ENCODE results near the gene SLC6A12. TPM values are rescaled to one million over a fixed set of nuclear protein-coding genes. Genes with fewer than 3 reads are reported as not detected.

Gene SLC6A12
- total RNA-seq, 4 donors from 2014 or later = 0.13 TPM; not detected in 3

DNA sequence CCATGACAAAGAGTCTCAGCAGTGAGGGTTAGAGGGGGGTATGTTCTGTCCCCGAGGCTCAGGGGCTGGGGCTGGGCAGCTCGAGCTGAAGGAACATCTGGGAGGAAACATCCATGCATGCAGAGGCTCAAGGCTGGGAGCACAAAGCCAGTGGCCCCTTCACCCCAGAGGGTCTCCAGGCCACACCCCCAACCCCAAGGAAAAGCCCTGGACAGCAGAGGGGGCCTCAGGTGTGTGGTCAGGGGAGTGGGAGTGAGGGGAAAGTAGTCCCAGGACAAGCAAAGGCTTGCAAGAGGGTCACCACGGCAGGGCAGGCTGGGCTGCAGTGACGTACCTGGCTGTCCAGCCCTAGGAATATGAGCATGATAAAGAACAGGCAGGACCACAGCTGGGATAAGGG is 17.5 kb downstream of the SLC6A12 start:
- in situ Hi-C loops (cut with MboI; ENCODE audit: low sequenced_read_pairs in 4 of 4) (no loop called here), intact Hi-C loops (cut with DNase I; ENCODE audit: low total_unique reads) (no loop called here)
- ATAC-seq (no peak), DNase-seq (no peak)
- H3K27ac ChIP-seq = no peak overlapping the region
- peaks cover 5 to 16% of the 10 kb centered on the region in 2 donors for H3K4me1 ChIP-seq
- no peak overlapping the region for H3K4me3 ChIP-seq
- H3K27me3 ChIP-seq = no peaks in the 10 kb centered on the region
- no peaks in the 10 kb centered on the region for H3K36me3 ChIP-seq
- no peaks in the 10 kb centered on the region for H3K9me3 ChIP-seq
- TF ChIP-seq, protein P1, sequence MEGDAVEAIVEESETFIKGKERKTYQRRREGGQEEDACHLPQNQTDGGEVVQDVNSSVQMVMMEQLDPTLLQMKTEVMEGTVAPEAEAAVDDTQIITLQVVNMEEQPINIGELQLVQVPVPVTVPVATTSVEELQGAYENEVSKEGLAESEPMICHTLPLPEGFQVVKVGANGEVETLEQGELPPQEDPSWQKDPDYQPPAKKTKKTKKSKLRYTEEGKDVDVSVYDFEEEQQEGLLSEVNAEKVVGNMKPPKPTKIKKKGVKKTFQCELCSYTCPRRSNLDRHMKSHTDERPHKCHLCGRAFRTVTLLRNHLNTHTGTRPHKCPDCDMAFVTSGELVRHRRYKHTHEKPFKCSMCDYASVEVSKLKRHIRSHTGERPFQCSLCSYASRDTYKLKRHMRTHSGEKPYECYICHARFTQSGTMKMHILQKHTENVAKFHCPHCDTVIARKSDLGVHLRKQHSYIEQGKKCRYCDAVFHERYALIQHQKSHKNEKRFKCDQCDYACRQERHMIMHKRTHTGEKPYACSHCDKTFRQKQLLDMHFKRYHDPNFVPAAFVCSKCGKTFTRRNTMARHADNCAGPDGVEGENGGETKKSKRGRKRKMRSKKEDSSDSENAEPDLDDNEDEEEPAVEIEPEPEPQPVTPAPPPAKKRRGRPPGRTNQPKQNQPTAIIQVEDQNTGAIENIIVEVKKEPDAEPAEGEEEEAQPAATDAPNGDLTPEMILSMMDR (IDR thresholded peaks at IDR 0.05 in 4 of 5, conservative IDR thresholded peaks at IDR 0.05 in 1 of 5) = no peak

DNA sequence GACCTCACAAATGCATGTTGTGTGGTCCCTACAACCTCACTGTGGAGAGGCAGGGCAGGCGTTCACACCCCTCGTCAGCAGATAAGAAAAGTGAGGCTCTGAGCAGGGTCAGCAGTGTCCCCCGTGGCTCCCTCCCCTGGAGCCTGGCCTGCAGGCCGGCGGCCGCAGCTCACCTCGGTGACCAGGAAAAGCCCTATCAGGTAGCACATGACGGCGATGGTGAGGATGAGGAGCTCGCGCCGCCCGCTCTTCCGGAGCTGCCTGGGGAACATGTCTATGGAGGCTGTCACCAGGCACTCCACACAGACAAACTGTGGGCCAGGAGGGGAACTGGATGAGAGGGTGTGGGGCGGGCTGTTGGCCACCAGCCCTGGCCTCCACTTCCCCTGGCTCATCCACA is 18.0 kb downstream of the SLC6A12 start:
- in situ Hi-C loops (cut with MboI; ENCODE audit: low sequenced_read_pairs in 4 of 4) (no loop called here), intact Hi-C loops (cut with DNase I; ENCODE audit: low total_unique reads) (no loop called here)
- no peak for DNase-seq

DNA sequence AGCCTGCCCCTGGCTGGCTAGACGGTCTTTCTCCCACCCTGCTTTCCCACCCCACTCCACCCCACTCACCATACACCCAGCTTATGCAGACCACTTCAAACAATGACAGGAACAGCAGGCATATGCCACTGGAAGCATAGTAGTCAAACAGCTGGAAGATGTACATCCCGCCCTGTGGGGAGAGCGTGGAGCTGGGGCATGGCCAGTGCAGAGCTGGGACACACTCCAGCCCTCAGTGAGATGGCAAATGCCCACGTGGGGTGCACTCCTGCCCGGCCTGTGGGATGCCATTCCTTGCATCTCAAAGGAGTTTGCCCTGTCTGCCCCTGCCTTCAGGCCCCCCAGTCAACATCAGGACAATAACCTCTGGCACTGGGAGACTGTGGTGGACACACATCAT is 18.8 kb downstream of the SLC6A12 start:
- no peak overlapping the region for H3K4me3 ChIP-seq
- no peak overlapping the region for H3K27ac ChIP-seq
- peaks cover 0 to 4% (median 0%) of the 10 kb centered on the region in 3 donors for H3K27me3 ChIP-seq
- ATAC-seq (no peak), DNase-seq (no peak)
- TF ChIP-seq, protein P1 (IDR thresholded peaks at IDR 0.05 in 4 of 5, conservative IDR thresholded peaks at IDR 0.05 in 1 of 5) = no peak
- TF ChIP-seq POLR2A (IDR thresholded peaks at IDR 0.05) = no peak
- peaks cover 0 to 6% of the 10 kb centered on the region in 2 donors for H3K4me1 ChIP-seq
- no peaks in the 10 kb centered on the region for H3K36me3 ChIP-seq
- intact Hi-C loops (cut with DNase I; ENCODE audit: low total_unique reads) = no loop called here
- in situ Hi-C loops (cut with MboI; ENCODE audit: low sequenced_read_pairs in 4 of 4) = no loop called here
- no peaks in the 10 kb centered on the region for H3K9me3 ChIP-seq

More for the DNA sequence above, 18.0 kb downstream of the SLC6A12 start:
- Histone ChIP-seq H3K9me3 (no peaks in the 10 kb centered on the region), H3K4me1 (peaks cover 3 to 14% of the 10 kb centered on the region in 2 donors), H3K27ac (no peak overlapping the region), H3K27me3 (peaks cover 0 to 4% (median 0%) of the 10 kb centered on the region in 3 donors), H3K36me3 (no peaks in the 10 kb centered on the region), H3K4me3 (no peak overlapping the region)
- ATAC-seq = no peak
- no peak for TF ChIP-seq POLR2A (IDR thresholded peaks at IDR 0.05)
- TF ChIP-seq, protein P1 (IDR thresholded peaks at IDR 0.05 in 4 of 5, conservative IDR thresholded peaks at IDR 0.05 in 1 of 5) = no peak

DNA sequence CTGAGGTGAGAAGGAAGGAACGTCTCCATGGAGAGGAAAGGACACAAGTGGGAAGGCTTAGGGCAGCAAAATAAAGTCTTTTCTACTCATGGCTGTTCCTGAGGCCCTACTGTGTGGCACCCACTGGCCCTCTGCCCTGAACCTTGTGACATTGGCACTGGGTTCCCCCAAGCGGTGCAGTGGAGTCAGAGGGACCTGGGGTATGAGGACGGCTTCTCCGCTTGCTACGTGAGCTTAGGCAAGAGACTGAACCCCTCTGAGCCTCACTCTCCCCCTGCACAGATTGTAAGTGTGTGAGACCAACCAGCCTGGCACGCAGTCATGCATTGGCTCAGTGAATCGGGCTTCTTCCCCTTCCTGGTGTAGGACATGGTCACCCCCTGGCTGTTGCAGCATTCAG is 19.7 kb downstream of the SLC6A12 start:
- H3K27ac ChIP-seq = no peak overlapping the region
- peaks cover 0 to 1% of the 10 kb centered on the region in 2 donors for H3K4me1 ChIP-seq
- no peaks in the 10 kb centered on the region for H3K9me3 ChIP-seq
- intact Hi-C loops (cut with DNase I; ENCODE audit: low total_unique reads) (no loop called here), in situ Hi-C loops (cut with MboI; ENCODE audit: low sequenced_read_pairs in 4 of 4) (no loop called here)
- DNase-seq (no peak), ATAC-seq (no peak)
- no peaks in the 10 kb centered on the region for H3K36me3 ChIP-seq
- H3K27me3 ChIP-seq = peaks cover 0 to 4% (median 0%) of the 10 kb centered on the region in 3 donors
- H3K4me3 ChIP-seq = no peak overlapping the region
- TF ChIP-seq, protein P1 (IDR thresholded peaks at IDR 0.05 in 4 of 5, conservative IDR thresholded peaks at IDR 0.05 in 1 of 5) = no peak
- no peak for TF ChIP-seq POLR2A (IDR thresholded peaks at IDR 0.05)

DNA sequence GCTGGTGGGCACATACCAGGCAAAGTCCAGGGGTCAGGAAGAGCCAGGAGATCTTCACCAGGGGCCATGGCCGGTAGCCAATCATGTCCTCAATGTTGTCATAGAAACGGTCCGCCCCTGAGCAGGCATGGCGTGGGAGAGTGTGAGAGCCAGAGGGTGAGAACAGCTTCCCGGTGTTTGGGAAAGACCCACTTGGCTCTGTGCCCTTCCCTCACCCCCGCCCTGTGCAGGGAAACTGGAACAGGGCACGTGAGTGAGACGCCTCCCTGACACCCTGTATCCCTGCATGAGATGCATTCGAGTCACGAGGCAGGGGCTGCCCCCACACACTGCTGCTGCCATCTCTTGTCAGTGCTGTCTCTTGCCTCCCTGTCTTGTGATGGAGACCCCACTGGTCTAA is 20.7 kb downstream of the SLC6A12 start:
- intact Hi-C loops (cut with DNase I; ENCODE audit: low total_unique reads) (no loop called here), in situ Hi-C loops (cut with MboI; ENCODE audit: low sequenced_read_pairs in 4 of 4) (no loop called here)

More for the DNA sequence above, 20.7 kb downstream of the SLC6A12 start:
- Histone ChIP-seq H3K9me3 (no peaks in the 10 kb centered on the region), H3K4me3 (no peak overlapping the region), H3K27me3 (peaks cover 0 to 4% (median 0%) of the 10 kb centered on the region in 3 donors), H3K4me1 (peaks cover 3 to 5% of the 10 kb centered on the region in 2 donors), H3K36me3 (no peaks in the 10 kb centered on the region), H3K27ac (no peak overlapping the region)
- DNase-seq = no peak
- TF ChIP-seq, protein P1 (IDR thresholded peaks at IDR 0.05 in 4 of 5, conservative IDR thresholded peaks at IDR 0.05 in 1 of 5) = no peak
- TF ChIP-seq POLR2A (IDR thresholded peaks at IDR 0.05) = no peak
- ATAC-seq = no peak

Data from gastrocnemius medialis (tissue), 4 donors.